H4 (cell line): Measurements from ENCODE around the gene GALNT13. TPM values are rescaled to one million over a fixed set of nuclear protein-coding genes. Genes with fewer than 3 reads are reported as not detected.
A peak's percentile ranks its signal among the peaks of the same experiment; 100 is the strongest.

ENCODE experiments used
- DNase-seq: peaks from one replicate; pipeline ENCODE4 v3.0.0-alpha.2; 2015; ENCODE audit warnings: low spot score
- total RNA-seq: library from RNA; depleted of rRNA; stranded (reverse); fragments of >200 nt; shearing (Covaris generic); gene quantifications from 2 replicates; pipeline ENCODE4 v1.2.3, GENCODE V29; 2014

Gene GALNT13
- total RNA-seq, 1 experiment from 2014 or later: 10.4 TPM

- no peak for DNase-seq
These were observed 352.0 kb downstream of the GALNT13 start for GRCh38 chr2:154223726-154224125.

DNA sequence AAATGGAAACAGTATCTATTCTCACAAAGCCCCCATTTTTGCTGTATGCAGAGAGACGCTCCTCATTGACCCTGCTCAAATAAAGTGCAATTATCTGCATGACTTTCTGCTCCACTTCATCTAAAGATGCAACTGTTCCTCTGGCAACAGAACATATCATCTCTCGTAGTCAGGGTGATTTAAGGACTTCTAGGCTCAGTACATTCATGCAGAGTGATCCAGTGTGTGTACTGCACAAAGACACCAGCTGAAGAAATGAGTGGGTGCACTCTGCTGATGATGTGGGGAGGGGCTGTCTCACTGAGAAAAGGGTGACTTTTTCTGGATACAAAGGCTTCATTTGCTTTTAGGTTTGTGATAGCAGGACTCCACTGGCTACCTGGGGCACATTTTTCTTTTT, 355.2 kb downstream of the GALNT13 start:
- DNase-seq: no peak

DNA sequence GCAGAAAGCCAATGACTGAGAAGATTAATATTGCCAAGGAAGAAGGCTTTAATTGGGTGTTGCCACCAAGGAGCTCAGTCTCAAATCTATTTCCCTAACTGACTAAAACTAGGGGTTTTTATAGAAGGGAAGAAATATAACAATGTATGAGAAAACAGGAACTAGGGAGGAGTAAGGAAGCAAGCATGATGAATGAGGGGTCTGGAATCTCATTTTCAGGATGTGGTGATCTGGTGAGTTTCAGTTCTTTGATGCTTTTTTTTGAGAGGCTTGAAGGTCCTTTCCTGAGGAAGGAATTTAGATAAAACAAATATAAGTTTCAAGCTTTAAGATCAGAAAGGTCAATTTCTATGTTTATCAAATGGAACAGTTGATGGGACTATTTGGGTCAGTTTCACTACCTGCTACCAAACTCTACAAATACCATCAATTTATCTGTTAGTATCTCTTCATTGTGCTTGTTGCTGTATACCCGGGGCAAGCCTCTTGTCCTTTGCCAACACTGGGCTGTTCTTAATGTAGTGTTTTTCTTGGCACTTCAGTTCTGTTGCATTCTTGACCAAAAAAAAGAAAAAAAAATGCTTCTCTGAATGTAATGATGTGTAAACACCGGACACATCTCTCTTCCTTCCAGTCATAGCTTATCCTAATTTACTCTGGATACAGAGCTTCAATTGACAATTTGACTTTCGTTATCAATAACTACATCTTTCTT, 357.0 kb downstream of the GALNT13 start:
- no peak for DNase-seq

DNA sequence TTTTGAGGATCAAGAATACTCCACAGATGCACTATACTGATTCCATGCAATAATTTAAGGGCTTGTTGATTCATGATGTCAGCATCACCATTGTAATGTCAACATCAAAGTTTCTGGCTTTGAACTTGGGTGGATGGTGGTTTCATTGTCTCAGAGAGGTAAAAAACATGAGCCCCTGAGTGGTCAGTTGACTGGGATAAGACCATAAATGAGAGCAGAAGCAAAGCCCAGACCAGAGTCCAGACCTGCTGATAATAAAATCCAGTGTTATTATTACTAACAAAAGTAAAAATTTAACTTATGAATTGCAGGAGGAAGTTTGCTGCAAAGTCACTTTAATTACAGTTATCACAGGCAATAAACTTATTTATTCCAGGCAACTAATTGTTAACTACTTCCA, 358.2 kb downstream of the GALNT13 start:
- DNase-seq: no peak

- DNase-seq: no peak
These were observed 359.3 kb downstream of the GALNT13 start for GRCh38 chr2:154231021-154231420.

- no peak for DNase-seq
These were observed 361.5 kb downstream of the GALNT13 start for GRCh38 chr2:154233231-154233630.

DNA sequence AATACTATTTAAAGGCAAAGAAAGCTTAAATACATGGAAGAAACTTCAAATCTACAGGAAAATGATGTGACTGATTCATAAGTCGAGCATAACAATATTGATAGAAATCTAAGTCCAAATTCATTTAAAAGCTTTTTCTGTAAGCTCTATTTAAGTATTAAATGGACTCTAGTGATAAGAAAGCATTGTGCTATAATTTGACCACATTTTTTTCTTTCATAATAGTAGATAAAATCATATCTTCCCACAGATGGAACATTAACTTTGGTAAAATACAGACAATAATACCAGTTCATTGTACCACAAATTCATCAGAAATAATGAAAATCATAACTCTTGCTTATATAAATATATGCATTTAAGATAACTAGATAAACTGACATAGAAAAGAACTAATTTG, 366.5 kb downstream of the GALNT13 start:
- DNase-seq: no peak

- DNase-seq: no peak
These were observed 368.6 kb downstream of the GALNT13 start for GRCh38 chr2:154240316-154240715.

DNA sequence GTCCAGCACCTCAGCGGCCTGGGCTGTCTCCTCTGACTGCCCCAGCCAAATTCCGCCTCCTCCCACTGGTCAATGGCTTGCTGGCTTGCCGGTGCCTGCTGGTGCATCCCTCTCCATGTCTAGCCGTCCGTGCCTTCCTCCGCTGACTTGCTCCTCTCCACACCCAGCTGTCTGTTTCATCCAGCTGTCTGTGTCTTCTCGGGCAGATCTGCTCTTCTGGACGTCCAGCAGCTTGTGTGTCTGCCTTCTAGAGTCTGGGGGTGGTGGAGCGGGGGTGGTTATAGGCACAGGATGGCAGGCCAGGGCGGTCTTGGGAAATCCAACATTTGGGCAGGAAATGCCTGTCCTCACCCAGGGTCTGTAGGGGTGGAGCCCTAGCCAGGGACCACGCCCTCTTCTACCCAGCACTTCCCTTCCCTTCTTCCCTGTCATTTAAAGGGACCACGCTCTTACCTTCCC, 369.2 kb downstream of the GALNT13 start:
- peak; percentile 4 for DNase-seq

GRCh38 chr2:154242687-154243086, 371.0 kb downstream of the GALNT13 start:
- DNase-seq: no peak

GRCh38 chr2:154243685-154244084, 372.0 kb downstream of the GALNT13 start:
- no peak for DNase-seq

DNA sequence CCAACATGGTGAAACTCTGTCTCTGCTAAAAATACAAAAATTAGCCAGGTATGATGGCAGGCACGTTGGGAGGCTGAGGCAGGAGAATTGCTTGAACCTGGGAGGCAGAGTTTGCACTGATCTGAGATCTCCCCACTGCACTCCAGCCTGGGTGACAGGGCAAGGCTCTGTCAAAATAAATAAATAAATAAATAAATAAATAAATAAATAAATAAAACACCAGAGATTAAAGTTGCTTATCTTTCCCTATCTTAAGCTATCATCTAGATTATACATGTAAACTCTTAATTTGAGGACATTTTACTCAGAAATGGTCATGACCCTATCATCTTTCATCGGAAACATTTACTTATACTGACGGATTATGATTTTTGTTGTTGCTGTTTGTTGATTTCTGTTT, 373.2 kb downstream of the GALNT13 start:
- no peak for DNase-seq

DNA sequence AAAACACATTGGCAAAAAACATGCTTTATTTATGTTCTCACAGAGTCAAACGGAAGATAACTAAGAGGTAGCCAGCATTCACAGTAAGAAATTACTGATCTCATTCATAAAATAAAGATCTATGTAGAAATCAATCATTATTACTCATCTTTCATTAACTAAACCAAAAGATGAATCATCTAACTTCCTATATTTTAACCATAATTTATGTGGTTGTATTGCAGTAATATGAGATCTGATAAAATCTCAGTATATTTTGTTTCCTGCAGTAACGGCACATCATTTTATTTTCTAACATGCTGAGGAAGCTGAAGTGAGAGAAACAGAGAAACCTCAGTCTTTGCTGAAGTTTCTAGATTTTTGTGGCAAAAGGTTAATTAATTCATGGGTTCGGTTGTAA, 375.8 kb downstream of the GALNT13 start:
- no peak for DNase-seq

DNA sequence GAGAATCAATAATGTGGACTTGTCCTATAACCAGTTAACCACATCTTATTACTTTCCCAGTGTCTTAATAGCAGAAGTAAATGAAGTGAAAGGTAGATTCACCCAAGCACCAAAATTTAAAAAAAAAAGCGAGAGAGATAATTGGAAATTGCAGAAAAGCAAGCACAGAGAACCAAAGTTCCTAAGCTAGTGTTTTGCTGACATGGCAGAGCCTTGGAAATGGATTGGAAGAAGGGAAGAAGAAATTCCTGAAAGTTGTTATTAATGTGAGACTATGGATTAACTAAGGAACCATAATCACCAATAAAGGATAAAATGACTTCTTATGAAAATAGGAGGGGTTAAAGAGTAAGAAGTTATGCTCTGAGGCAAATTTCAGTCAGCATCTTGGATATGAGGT, 384.4 kb downstream of the GALNT13 start:
- DNase-seq: no peak

DNA sequence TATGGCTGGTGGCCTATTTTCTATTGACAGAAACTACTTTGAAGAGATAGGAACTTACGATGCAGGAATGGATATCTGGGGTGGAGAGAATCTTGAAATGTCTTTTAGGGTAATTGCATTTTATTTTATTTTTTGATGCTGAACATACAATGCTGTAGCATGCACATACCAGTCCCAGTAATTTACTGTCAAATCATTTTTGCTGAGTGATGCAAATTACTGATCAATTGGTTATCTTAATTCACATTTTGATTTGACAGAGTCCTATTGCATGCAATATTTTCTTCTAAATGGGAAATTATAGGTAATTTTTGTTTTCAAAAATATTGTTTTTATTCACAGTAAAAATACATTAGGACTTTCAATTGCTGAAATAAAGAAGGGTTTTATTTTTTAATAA, 387.3 kb downstream of the GALNT13 start:
- no peak for DNase-seq

DNA sequence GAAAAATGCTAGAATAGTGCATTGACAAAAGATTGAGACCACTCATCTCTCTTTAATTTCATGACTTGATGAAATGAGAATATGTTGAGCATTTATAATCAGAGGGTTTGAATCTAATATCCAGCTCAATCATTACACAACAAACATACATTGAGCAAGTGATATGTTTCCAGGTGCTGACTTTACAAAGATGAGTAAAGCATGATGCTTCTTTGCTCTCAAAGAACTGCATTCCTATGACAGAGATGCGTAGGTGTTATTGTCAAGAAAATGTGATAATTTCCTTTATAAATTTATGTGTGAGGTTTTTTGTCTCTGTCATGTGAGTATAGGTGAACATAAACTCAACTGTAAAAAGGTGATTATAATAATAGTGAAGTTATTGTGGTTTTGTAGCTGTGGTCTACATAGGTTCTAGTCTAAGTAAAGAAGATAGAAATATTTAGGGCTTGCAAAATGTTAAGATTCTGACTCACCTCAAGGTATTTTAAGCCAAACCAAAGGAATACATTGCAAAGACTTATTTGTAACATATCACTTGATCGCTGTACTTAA, 389.8 kb downstream of the GALNT13 start:
- DNase-seq: no peak

GRCh38 chr2:154263206-154263605, 391.5 kb downstream of the GALNT13 start:
- no peak for DNase-seq

DNA sequence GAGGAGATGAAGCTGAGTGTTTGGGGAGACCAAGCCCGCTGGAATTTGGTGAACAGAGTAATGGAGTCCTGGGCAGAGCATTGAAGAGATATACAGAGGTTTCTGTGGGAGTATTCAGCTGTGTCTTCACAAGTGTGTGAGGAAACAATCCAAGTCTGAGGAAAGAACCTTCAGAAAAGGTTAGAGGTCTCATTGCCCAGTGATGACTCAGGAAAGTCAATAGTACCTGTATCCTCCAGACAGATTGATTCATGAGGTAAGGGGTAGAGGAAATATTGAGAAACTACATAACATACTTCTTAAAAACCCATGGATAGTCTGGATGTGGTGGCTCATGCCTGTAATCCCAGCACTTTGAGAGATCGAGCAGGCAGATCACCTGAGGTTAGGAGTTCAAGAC, 392.3 kb downstream of the GALNT13 start:
- DNase-seq: no peak

- DNase-seq: no peak
These were observed 396.3 kb downstream of the GALNT13 start for GRCh38 chr2:154267983-154268382.

DNA sequence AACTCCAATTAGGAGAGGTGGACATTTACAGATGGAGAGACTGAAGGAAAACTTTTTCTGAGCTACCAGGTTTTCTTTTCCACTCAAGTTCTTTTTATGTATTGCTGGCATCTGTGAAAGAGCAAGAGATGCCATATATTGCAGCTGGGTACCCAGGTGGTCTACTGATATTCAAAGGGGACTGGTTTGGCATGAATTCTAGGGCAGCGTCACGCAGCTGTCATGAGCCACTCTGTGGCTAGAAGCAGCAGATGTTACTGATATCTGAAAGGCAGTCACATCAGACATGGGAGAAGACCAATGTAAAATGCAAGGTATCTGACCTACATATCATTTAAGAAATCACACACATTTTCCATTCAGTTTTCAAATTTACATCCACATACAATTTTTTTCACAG, 408.8 kb downstream of the GALNT13 start:
- no peak for DNase-seq

DNA sequence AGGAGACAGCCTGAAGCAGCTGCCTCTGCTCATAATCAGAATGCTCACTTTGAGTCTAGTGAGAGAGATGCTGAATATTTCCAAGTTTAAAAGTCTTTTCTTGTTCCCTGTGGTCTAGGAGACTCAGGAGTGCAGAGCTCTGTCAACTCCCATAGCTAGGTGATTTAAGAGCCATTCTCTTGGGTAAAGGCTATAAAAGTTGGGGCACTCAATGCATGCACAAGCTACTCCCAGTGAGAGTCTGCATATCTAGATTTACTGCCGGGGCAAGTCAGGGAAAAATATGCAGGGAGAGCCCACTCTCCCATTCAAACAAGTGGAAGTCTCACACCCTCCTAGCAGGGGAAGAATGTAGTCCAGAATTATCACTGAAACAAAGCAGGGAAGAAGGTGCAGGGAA, 418.1 kb downstream of the GALNT13 start:
- no peak for DNase-seq

DNA sequence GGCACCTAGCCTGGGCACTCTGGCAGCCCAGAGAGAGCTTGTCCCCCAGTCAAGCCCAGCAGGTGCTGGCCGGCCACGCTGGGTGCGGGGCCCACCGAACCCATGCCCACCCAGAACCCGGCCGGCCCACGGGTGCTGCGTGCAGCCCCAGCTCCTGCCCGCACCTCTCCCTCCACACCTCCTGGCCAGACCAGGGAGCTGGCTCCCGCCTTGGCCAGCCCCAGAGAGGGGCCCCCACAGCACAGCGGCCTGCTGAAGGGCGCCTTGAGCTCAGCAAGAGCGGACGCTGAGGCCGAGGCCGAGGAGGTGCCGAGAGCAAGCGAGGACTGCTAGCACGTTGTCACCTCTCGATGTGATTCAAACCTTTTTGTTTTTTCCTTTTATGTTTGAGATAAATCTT, 419.8 kb downstream of the GALNT13 start:
- DNase-seq: no peak

DNA sequence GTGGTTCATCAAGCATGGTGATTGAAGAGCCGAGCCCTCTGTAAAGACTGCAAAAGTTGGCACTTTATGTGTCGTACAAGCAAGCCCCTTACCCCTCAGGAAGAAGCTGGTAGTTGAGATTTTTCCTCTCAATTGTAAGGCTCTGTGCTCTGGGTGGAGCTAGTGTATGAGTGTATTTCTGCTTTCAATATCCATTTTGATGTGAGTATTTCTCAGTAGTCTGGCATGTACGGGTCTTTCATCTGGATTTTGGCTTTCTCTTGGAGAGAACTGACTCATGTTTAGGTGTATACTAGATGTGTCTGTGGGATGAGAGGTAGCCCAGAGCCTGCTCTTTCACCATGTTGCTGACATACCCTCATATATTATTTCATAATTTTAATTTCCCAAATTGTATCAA, 420.2 kb downstream of the GALNT13 start:
- DNase-seq: no peak

GRCh38 chr2:154293864-154294263, 422.1 kb downstream of the GALNT13 start:
- no peak for DNase-seq
